Loucy (cell line): Measurements from ENCODE around the gene ZNF467.

Experiments used
- H2AFZ ChIP-seq: fragments of 200-600 bp; sonication (generic); 2 replicates; pipeline ENCODE4 v1.6.0; 2016; ENCODE audit warnings: antibody characterized with exemption, mild to moderate bottlenecking, low read length, moderate library complexity
- H3F3A ChIP-seq: fragments of 200-600 bp; 2 replicates; pipeline ENCODE4 v1.6.0; 2016; ENCODE audit warnings: antibody characterized with exemption, low read depth, mild to moderate bottlenecking
- H3K27me3 ChIP-seq: fragments of 200-600 bp; sonication (generic); 2 replicates; pipeline ENCODE4 v1.6.1; 2014; ENCODE audit warnings: low read length, mild to moderate bottlenecking; ENCODE audit not compliant: insufficient read depth, poor library complexity, severe bottlenecking
- H3K36me3 ChIP-seq: fragments of 200-600 bp; sonication (generic); 2 replicates; pipeline ENCODE4 v1.6.1; 2016; ENCODE audit warnings: low read length; ENCODE audit not compliant: insufficient read depth
- H3K4me1 ChIP-seq: fragments of 200-600 bp; sonication (generic); 2 replicates; pipeline ENCODE4 v1.5.1; 2014; ENCODE audit warnings: low read length, mild to moderate bottlenecking; ENCODE audit not compliant: insufficient read depth, poor library complexity, severe bottlenecking
- H3K4me2 ChIP-seq: fragments of 200-600 bp; sonication (generic); 2 replicates; pipeline ENCODE4 v1.6.0; 2014; ENCODE audit warnings: antibody characterized with exemption, low read length, low read depth, mild to moderate bottlenecking; ENCODE audit not compliant: poor library complexity, severe bottlenecking
- H3K4me3 ChIP-seq: fragments of 200-600 bp; sonication (generic); 2 replicates; pipeline ENCODE4 v1.5.1; 2014; ENCODE audit warnings: low read length, mild to moderate bottlenecking, mixed read lengths; ENCODE audit not compliant: poor library complexity, severe bottlenecking
- H3K79me2 ChIP-seq: fragments of 200-600 bp; sonication (generic); 2 replicates; pipeline ENCODE4 v1.6.1; 2014; ENCODE audit warnings: low read length; ENCODE audit not compliant: insufficient read depth
- H3K9ac ChIP-seq: fragments of 200-600 bp; sonication (generic); 2 replicates; pipeline ENCODE4 v1.6.0; 2014; ENCODE audit warnings: mild to moderate bottlenecking, low read depth, low read length, moderate library complexity; ENCODE audit not compliant: poor library complexity, severe bottlenecking
- H3K9me2 ChIP-seq: fragments of 200-600 bp; sonication (generic); replicated peaks from 2 replicates; pipeline ENCODE4 v1.6.1; 2016; ENCODE audit warnings: low read depth, low read length, mixed read lengths
- H3K9me3 ChIP-seq: fragments of 200-600 bp; sonication (generic); 2 replicates; pipeline ENCODE4 v1.6.1; 2014; ENCODE audit warnings: mild to moderate bottlenecking, antibody characterized with exemption, low read length, low read depth; ENCODE audit not compliant: insufficient read depth
- H4K20me1 ChIP-seq: fragments of 200-600 bp; sonication (generic); 2 replicates; pipeline ENCODE4 v1.6.0; 2014; ENCODE audit warnings: antibody characterized with exemption, low read length, mild to moderate bottlenecking; ENCODE audit not compliant: insufficient read depth, poor library complexity, severe bottlenecking
- CTCF ChIP-seq: fragments of 200-600 bp; sonication (generic); conservative IDR thresholded peaks from 2 replicates; pipeline ENCODE4 v1.5.1; 2014; ENCODE audit warnings: mild to moderate bottlenecking, antibody characterized with exemption, low read length
- EZH2phosphoT487 ChIP-seq: fragments of 200-600 bp; IDR thresholded peaks from 2 replicates; pipeline ENCODE4 v1.6.1; 2018; ENCODE audit warnings: antibody characterized with exemption, mild to moderate bottlenecking, moderate library complexity, borderline replicate concordance

The ZNF467 gene

GRCh38 chr7:149722356-149722957 is 50.9 kb downstream of the ZNF467 start:
- Histone ChIP-seq H3K27me3 (no peaks in the 10 kb centered on the region), H3F3A (no peaks in the 10 kb centered on the region), H3K4me2 (no peak overlapping the region), H3K79me2 (peaks cover 6% of the 10 kb centered on the region; the same call in 1 of the 2 replicates), H3K36me3 (peaks cover 32% of the 10 kb centered on the region; the same call in 1 of the 2 replicates), H2AFZ (no peak overlapping the region), H3K4me1 (peaks cover 2% of the 10 kb centered on the region), H3K9me2 (no peaks in the 10 kb centered on the region), H3K4me3 (no peak overlapping the region), H3K9me3 (no peaks in the 10 kb centered on the region), H3K9ac (no peak overlapping the region), H4K20me1 (no peaks in the 10 kb centered on the region)
- TF ChIP-seq EZH2phosphoT487 (no peak), CTCF (no peak)

GRCh38 chr7:149721084-149721601 is 52.2 kb downstream of the ZNF467 start:
- Histone ChIP-seq H3K27me3 (no peaks in the 10 kb centered on the region), H3K79me2 (peaks cover 20% of the 10 kb centered on the region), H3F3A (no peaks in the 10 kb centered on the region), H3K4me3 (no peak overlapping the region), H3K36me3 (peaks cover 32% of the 10 kb centered on the region; the same call in 1 of the 2 replicates), H3K9ac (no peak overlapping the region), H3K4me1 (peaks cover 12% of the 10 kb centered on the region), H3K9me3 (no peaks in the 10 kb centered on the region), H2AFZ (no peak overlapping the region), H3K4me2 (no peak overlapping the region), H3K9me2 (no peaks in the 10 kb centered on the region), H4K20me1 (no peaks in the 10 kb centered on the region)
- no peak for TF ChIP-seq EZH2phosphoT487
- TF ChIP-seq CTCF: no peak

GRCh38 chr7:149720372-149721083 is 52.9 kb downstream of the ZNF467 start:
- H3K4me2 ChIP-seq: no peak overlapping the region
- no peaks in the 10 kb centered on the region for H3K27me3 ChIP-seq
- no peaks in the 10 kb centered on the region for H4K20me1 ChIP-seq
- H3K9ac ChIP-seq: no peak overlapping the region
- H3K36me3 ChIP-seq: peaks cover 29% of the 10 kb centered on the region; the same call in 1 of the 2 replicates
- H3K4me3 ChIP-seq: no peak overlapping the region
- peaks cover 26% of the 10 kb centered on the region for H3K79me2 ChIP-seq
- TF ChIP-seq EZH2phosphoT487 (no peak), CTCF (no peak)
- H3K9me3 ChIP-seq: no peaks in the 10 kb centered on the region
- H3K9me2 ChIP-seq: no peaks in the 10 kb centered on the region
- no peaks in the 10 kb centered on the region for H3F3A ChIP-seq
- H3K4me1 ChIP-seq: peaks cover 19% of the 10 kb centered on the region
- no peak overlapping the region for H2AFZ ChIP-seq
